GM18909 (cell line): ENCODE results near the gene CIT.

ENCODE experiments used
- ATAC-seq: cut with Tn5 transposase; IDR thresholded peaks from one replicate; pipeline ENCODE4 v1.9.1; 2021; ENCODE audit warnings: mild to moderate bottlenecking; ENCODE audit not compliant: unreplicated experiment, poor library complexity

The CIT gene

DNA sequence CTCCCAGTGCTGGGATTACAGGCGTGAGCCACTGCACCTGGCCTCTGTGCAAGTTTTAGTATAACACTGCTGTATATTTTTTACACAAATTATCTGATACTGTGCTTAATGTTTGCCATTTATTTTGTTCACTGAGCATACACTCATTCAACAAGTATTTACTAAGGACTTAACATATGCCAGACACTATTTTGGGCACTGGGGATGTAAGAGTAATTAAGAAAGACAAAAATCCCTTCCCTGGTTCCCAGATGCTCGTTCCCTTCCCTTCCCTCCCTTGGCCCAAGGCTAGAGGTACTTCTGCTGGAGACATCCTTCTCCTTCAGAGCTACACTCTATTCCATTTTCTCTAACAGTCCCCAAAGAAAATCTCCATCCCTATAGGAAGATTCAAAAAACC is 12.5 kb downstream of the CIT start:
- ATAC-seq: no peak

- ATAC-seq: no peak
Measured at GRCh38 chr12:119859241-119859640, 17.9 kb downstream of the CIT start.

DNA sequence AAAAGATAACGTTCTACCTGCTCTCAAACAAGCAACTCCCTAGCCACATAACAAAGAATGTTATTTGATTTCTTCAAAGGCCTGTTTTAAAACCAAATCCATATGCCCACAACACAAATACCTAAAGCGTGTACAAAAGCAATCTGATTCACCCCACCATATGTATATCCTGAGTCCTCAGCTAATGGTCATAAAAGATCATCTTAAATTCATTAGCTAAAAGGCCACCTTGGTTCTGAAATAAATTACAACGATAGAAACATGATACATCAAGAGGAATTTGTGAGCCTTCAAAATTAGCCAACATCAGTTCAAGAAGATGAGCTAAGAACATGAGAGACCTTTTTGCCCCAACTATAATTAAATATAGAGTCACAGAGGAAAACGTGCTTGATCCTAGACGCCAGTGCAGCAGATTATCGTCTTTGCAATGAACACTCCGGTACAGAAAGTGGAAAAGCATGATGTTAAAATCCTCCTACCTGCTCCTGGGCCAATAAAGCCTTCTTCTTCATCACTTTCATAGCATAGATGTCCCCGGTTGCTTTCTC is 20.0 kb downstream of the CIT start:
- no peak for ATAC-seq

DNA sequence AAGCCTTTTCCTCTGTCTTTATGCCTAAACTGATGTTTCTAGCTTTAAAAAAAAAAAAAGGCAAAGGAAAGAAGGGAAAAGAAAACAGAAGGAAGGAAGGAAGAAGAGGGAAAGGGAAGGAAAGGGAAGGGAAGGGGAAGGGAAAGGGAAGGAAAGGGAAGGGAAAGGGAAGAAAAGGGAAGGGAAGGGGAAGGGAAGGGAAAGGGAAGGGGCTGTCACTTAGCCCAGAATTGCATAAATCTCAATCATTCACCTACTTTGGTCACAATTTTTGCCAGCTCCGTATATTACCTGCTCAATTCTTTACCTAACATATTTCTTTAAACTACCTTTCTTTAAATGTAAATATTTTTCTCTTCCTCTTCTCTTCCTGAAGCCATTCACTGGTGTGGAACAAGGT is 26.8 kb downstream of the CIT start:
- ATAC-seq: no peak

- ATAC-seq: no peak
Measured at GRCh38 chr12:119843100-119843499, 34.0 kb downstream of the CIT start.

DNA sequence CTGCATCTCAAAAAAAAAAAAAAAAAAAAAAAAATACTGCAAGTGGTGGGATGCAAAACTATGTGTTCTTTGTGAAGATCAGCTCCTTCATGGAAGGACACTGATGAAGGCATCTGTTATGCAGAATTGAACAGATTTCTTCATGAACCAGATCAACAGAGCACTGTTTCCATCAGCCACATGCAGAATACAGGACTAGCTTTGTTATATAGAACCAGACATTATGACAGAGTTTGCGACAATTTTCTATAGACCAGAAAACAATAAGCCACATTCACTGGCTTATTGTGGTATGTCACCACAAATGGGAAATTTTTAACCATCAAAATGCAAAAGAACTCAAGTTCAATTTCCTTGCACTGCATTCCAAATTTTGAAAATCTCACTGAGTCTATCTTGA is 34.7 kb downstream of the CIT start:
- no peak for ATAC-seq

- ATAC-seq: no peak
Measured at GRCh38 chr12:119841433-119842210, 35.5 kb downstream of the CIT start.

- no peak for ATAC-seq
Measured at GRCh38 chr12:119840582-119840981, 36.5 kb downstream of the CIT start.

GRCh38 chr12:119840168-119840567 is 37.0 kb downstream of the CIT start:
- no peak for ATAC-seq

DNA sequence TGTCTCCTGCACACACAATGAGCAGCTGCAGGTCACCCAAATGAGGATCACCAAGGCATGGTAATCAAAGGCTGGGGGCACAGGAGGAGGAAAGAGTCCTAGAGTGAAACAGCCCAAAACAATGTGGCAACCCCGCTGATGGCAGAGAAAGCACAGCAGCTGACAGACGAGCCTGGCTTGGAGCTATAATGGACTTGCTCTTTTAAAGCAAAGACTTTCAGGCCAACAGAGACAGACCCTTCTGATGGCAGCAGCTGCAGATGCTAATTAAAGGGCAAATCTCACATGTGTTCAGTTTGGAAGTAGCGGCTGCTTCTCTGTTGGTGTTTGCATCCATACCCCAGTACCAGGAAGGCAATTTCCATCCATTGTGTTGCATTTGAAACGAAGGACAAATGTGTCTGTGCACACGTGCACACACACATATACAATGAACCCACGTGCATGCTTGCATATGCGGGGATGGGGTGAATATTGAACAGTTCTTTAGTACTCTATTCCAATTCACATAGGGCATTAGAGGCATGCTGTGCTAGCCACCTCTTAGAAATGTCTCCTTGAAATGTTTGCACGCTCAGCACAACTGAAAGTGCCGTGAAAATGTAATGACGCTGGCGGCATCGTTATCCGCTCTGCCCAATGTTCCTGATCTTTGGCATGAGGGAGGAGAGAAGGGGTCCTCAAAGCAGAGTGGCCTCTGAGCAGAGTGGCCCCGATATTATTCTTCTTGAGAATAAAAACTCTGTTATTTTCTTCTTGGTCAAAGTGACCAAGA is 38.1 kb downstream of the CIT start:
- ATAC-seq: no peak

- no peak for ATAC-seq
Measured at GRCh38 chr12:119836781-119837180, 40.3 kb downstream of the CIT start.

GRCh38 chr12:119835068-119835467 is 42.1 kb downstream of the CIT start:
- ATAC-seq: no peak

GRCh38 chr12:119829439-119829838 is 47.7 kb downstream of the CIT start:
- no peak for ATAC-seq

GRCh38 chr12:119828300-119828699 is 48.8 kb downstream of the CIT start:
- ATAC-seq: no peak

- ATAC-seq: no peak
Measured at GRCh38 chr12:119827760-119828159, 49.4 kb downstream of the CIT start.

GRCh38 chr12:119826661-119827445 is 50.3 kb downstream of the CIT start:
- no peak for ATAC-seq

DNA sequence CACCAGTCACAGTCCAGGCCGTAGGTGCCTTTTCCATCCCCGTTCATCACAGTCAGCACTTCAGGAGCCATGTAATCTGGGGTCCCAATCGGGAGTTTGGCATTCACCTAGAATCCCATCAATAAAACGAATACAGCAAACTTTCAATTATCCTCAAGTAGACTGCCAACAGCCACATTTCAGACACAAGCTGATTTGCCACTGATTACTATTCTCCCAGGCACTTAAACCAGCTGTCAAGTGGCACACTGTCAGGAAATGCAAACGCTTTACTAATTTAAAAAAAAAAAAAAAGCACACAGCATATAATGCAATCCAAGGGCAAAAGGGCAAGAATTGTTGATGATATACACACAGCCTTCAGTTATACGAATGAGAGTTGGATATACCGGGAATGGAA is 51.9 kb downstream of the CIT start:
- no peak for ATAC-seq

DNA sequence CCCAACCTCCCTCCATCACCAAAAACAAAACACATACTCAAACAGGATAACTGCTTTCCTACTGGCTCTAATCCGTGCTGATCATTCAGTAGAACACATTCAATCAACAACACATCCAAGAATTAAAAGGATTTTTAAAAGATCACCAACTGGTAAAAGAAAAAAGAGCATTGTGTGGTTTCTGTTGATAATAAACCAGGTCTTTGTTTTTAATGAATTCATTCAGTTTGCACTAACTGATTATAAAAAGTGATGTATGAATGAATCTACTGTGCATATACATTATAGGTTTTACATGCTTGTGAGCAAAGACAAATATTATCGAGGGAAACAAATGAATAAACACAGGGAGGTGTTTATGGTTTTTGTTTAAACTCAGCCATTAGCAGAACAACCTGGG is 55.1 kb downstream of the CIT start:
- ATAC-seq: no peak

GRCh38 chr12:119819322-119819721 is 57.8 kb downstream of the CIT start:
- ATAC-seq: no peak

DNA sequence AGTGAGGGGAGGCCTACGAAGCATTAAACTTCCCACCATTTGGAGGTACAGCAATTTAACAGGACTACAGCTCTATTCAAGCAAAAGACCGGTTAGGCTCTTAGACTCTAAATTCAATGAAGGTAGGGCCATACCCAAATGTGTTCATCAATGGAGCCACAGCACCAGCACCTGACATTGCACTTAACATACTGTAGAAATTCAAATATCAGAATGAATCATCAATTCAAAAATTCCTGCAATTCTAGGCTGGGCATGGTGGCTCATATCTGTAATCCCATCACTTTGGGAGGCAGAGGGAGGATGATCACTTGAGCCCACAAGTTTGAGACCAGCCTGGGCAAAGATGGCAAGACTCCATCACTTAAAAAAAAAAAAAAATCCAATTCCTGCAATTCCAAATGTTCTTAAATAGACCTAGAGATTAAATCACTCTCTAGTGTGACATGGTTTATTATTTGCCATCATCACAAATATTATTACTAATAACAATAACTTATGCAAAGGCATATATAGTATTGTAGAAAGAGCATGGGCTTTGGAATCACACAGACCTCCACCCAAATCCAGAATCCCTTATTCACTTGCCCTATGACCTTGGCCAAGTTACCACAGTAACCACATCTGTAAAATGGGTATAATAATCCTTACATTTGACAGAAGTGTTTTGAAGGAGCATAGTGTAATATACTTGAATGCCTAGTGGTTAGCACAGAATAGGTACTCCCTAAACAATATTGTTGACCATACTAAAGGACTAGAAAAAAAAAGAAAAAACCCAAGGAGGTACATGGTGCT is 59.4 kb downstream of the CIT start:
- no peak for ATAC-seq
